ENCODE measurements around the gene FHOD3.

DNA sequence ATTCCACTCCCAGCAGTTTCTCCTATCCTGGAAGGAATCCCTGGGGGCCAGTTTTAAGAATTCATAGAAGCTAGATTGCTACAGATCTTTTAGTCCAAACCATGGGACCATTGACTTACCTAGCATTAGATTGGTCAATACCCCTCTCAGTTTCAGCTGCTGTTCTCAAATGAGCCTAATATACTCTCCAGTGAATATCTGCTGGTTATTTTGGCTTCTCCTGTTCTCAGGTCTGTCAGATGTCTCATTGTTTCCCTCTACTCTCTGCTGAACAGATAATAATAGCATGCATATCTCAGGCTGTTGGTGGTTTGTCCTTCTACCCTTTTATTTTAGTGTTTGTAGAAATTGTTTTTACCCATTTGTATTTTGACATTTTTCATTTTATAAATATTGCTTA, 99.5 kb downstream of the FHOD3 start:
- TF ChIP-seq CTCF (conservative IDR thresholded peaks at IDR 0.05): no peak
- no peak for TF ChIP-seq EZH2 (IDR thresholded peaks at IDR 0.05; ENCODE audit: low read depth)

Measured in PC-9 (cell line).